Activated CD4-positive, alpha-beta T cell treated with anti-CD3 and anti-CD28 coated beads for 1 hour (primary cell): ENCODE data around the gene GABPA.
"Not testable (repeated sequence)": the region's sequence is repeated elsewhere in the genome, so short reads cannot be mapped to it uniquely, and the experiment has no call there.

Source experiments
- DNase-seq: peaks from one replicate; pipeline ENCODE4 v3.0.0-alpha.2; 2020

GABPA gene

GRCh38 chr21:25742900-25743299 is 8.1 kb downstream of the GABPA start:
- no peak for DNase-seq

DNA sequence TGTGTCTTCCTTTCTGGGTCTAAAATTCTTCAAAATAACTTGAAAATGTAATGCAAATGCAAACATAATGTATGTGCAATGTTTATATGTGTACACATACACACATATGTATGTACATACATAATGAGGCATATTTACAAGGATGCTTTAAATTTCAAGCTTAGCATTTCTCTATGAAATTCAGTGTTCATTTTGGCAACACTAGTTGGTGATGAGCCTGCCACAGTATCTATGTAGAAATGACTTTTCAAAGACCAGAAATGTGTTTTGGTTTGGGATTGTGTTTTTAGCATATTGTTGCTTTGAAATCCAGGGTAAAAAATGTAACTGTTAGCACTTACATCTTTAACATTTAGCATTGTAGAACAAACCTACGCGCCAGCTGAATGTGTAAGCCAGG is 10.1 kb downstream of the GABPA start:
- DNase-seq, result no peak

GRCh38 chr21:25750085-25750484 is 15.3 kb downstream of the GABPA start:
- DNase-seq, result no peak

DNA sequence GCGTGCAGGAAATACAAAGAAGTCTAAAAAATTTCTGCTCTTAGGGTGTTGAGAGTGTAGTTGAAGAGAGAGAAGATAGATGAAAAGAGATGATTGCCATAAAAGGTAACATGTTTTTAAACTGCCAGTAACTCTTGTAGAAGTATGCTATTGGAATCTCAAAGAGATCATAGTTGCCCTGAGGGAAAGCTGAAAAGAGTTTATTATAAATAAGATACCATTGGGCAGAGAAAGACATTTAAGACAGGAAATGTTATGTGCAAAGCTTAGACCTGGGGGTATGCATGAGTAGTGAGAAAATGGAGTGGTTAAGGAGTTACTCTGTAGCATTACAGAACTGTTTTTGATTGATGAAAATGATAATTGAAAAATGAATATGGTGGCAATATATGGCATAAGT is 17.6 kb downstream of the GABPA start:
- no peak for DNase-seq

DNA sequence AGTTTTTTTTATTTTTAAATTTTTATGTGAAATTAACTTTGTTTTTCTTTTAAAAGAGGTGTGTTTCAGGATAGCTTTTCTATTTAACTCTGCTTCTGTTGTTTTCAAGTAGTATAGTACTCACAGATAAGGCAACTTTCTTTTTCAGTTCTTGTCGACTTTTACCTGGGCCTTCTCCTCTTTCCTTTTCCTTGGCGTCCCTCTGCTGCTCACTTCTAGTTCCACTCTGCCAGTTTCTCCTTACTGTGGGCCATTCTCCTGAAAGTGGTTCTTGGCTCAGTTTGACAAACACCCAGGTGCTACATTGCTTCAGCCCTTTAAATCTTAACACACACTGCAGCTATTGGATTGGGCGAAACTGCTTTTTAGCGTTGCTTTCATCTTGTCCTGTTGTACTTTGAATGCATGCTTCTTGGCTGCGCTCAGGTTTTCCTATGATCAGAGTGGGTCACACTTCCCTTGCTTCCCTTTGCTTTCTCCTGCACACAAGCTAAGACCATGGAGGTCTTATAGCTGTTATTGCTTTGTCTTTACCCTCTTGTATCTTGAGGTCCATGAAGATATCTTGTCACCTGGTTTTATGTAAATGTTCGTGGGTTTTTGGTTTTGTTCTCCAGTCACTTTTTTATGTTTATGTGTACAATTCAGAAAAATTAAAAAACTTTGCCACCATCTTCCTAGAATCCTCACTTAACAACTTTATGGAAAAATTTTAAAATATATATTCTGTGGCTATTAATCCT is 21.6 kb downstream of the GABPA start:
- no peak for DNase-seq

- no peak for DNase-seq
Measured at GRCh38 chr21:25757531-25757930, 22.8 kb downstream of the GABPA start.

DNA sequence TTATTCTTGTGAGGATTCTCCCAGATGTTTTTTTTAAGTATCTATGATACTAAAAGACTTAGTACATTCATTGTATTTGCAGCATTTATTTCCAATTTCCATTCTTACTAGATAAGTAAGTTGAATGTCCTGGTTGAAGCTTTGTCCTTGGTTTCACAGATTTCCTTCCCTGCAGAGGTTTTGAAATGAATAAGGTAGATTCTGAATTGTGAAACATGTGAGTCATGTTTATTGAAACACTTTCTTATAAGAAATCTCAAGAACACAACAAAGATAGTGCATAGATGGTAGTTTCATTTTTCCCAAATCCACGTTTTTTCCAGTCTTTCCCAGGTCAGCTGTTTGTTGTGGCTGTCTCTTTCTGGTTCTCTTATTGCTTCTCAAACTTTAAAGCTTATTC is 24.8 kb downstream of the GABPA start:
- DNase-seq, result no peak

- DNase-seq, result no peak
Measured at GRCh38 chr21:25760061-25760460, 25.3 kb downstream of the GABPA start.

GRCh38 chr21:25760677-25761076 is 25.9 kb downstream of the GABPA start:
- DNase-seq, result no peak

GRCh38 chr21:25764065-25764464 is 29.3 kb downstream of the GABPA start:
- DNase-seq, result no peak

- DNase-seq, result no peak
Measured at GRCh38 chr21:25767921-25768320, 33.1 kb downstream of the GABPA start.

DNA sequence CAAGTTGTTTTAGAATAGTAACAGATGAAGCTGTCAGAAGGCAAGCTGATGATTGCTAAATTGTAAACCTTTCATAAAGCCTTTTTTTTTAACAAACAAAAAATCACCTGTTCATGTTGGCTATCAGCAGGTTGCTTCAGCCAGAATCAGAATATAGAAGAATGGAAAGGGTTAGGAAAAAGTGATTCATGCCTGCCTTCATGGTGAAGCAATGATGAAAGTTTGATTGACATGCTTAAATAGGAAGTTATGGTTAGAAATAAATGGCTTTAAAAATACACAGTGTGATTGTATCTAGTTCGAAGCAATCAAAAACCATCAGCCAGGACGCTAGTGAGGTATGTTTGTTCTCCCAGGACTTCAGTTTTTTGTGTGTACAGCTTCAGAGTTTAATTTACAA is 37.9 kb downstream of the GABPA start:
- no peak for DNase-seq

DNA sequence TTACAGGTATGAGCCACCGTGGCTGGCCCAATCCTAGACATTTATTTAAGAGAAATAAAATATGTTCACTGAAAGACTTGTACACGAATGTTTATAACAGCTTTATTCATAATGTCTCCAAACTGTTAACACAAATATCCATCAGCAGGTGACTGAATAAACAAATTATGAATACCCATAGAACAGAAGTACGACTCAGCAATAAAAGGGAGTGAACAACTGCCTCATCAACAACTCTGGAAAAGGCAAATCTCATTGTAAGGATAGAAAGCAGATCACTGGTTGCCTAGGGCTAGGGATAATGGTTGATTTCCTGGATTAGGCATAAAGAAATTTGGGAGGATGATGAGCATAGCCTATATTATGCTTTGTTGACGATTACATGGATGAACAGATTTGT is 41.7 kb downstream of the GABPA start:
- no peak for DNase-seq

GRCh38 chr21:25778126-25778875 is 43.5 kb downstream of the GABPA start:
- DNase-seq, result not testable (repeated sequence)

DNA sequence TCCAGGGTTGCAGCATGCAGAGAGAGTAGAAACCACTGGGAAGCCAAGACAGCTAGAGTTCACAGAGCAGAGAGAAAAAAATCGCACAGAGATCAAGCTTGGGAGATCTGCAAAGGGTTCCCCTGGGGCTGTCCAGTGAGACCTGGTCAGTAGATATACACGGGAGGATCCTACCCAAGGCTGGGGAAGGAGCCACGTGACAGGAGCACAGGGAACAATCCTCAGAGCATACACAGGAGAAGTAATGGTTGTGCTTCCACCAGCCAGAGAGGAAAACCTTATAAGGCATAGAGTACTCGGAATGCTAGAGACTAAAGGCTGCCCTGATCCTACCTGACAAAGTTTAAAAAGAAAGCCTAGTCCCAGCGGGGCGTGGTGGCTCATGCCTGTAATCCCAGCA is 53.9 kb downstream of the GABPA start:
- DNase-seq, result no peak

DNA sequence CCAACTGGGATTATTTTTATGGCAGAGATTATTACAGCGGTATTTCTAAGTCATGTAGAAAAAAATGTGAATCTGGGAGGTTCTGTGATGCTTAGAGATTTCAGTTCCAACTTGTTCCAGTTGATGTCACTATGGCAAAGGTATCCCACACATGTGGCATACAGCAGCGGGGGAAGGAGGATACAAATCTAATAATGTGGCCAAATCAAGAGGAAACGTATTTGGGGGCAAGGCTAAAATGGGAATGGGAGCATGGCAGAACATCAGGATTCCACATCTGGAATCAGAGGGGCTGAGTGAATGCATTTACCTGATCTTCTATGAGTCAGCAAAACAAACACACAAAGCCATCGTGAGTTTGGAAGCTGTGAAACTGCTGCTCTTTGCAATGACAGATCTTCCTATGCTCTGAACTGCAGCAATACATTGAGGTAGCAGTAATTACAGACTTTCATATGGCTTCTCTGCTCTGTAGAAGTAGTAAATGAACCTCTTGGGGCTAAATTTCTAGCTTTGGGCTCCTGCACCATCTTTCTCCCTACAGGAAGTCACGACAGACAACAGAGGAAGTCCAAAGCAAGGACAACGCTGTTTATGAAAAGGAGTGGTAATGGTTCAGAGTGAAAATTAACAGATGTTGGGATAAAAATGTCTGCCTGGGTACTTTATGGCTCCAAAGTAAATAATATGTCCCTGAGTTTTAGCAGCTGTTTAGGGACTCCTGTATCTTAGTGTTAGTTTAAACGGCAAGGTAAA is 55.5 kb downstream of the GABPA start:
- DNase-seq, result no peak

GRCh38 chr21:25790878-25791204 is 56.1 kb downstream of the GABPA start:
- DNase-seq, result no peak

DNA sequence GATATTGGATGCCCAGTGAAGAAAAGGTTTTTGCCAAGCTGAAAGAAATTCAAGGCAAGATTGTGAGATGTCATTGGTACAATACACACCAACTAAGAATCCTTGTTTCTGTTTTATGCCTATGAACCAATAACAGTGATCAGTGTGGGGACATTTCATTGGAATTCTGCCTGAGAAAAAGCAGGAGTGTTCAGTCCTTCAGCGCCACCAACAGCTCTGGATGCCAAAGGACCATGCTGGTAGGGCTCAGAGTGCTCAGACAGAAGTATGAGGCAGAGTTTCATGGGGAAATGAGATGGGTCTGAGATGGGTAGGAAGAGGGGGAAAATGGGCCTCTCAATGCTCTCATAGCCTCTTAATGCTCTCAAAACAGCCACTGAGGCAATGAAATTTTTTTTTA is 56.5 kb downstream of the GABPA start:
- DNase-seq, result no peak

- DNase-seq, result peak; percentile 67
Measured at GRCh38 chr21:25801217-25802014, 66.6 kb downstream of the GABPA start.

GRCh38 chr21:25806060-25806459 is 71.3 kb downstream of the GABPA start:
- no peak for DNase-seq

DNA sequence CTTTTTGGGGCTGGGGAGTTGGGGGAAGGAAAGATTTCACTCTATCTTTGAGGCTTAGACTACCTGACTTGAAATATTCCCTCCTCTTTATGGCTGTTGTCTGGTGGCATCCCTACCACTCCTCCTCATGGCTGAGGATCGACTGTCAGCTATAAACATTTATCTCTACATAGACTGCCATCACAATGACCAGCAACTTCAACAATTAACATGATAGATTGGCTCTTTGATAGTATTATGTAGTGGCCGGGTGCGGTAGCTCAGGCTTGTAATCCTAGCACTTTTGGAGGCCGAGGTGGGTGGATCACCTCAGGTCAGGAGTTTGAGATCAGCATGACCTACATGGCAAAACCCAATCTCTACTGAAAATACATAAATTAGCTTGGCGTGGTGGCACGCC is 72.4 kb downstream of the GABPA start:
- DNase-seq, result no peak

DNA sequence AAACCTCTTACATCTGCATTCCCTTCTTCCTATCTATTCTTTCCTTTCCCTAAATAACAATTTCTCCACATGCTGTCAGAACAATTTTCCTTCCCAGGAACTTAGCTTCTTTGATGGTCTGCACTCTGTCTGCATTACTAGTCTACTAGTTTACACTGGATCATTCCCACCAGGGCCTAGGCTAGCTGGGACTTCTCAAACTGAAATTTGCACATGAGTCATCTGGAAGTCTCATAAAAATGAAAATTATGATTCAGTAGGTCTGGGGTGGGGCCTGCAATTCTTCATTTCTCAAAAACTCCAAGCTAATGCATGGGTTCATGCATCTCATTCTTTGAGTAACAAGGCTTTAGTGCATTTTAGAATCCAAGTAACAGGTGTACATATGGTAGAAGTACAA is 74.2 kb downstream of the GABPA start:
- DNase-seq, result no peak

- DNase-seq, result no peak
Measured at GRCh38 chr21:25811186-25811585, 76.4 kb downstream of the GABPA start.
